H1 (cell line): Measurements from ENCODE around the gene COL6A1. TPM values are rescaled to one million over a fixed set of nuclear protein-coding genes. Genes with fewer than 3 reads are reported as not detected.

ENCODE experiments used
- CTCF ChIA-PET: fragments of 300-600 bp; sonication (Branson Sonifier 250); formaldehyde crosslinking; loops from one replicate; lab custom pipeline; 2021; ENCODE audit not compliant: partially characterized antibody; lab: Charles Lee
- POLR2A ChIA-PET: fragments of 300-600 bp; sonication (Branson Sonifier 250); formaldehyde crosslinking; loops from one replicate; lab custom pipeline; 2021; ENCODE audit warnings: inconsistent platforms; ENCODE audit not compliant: partially characterized antibody; lab: Charles Lee
- DNase-seq, 2 experiments: peaks; one replicate each; pipeline versions ENCODE4 v3.0.0 to v3.0.0-alpha.2; 2010 to 2022; ENCODE audit warnings: low spot score in 2 of 2, low read depth in 1 of 2, mixed read lengths in 1 of 2
- FAIRE-seq: peaks from 2 replicates; lab custom pipeline; 2011; peaks lifted over from hg19 to GRCh38; lab: Jason Lieb, UNC
- H2AFZ ChIP-seq: 2 replicates; pipeline ENCODE4 v1.8.1; 2012; ENCODE audit warnings: low read length, inconsistent platforms
- H2AK5ac ChIP-seq: 2 replicates; pipeline ENCODE4 v1.6.1; 2013; ENCODE audit warnings: low read depth, low read length
- H2BK120ac ChIP-seq: replicated peaks from 2 replicates; pipeline ENCODE3; 2013; ENCODE audit warnings: low read depth, low read length, inconsistent platforms
- H2BK12ac ChIP-seq: 2 replicates; pipeline ENCODE4 v1.6.1; 2013; ENCODE audit warnings: low read depth, low read length
- H2BK15ac ChIP-seq: 2 replicates; pipeline ENCODE4 v1.6.1; 2013; ENCODE audit warnings: low read length
- H2BK20ac ChIP-seq: 2 replicates; pipeline ENCODE4 v1.6.1; 2013; ENCODE audit warnings: low read length
- H2BK5ac ChIP-seq: 2 replicates; pipeline ENCODE4 v1.6.1; 2013; ENCODE audit warnings: low read depth, low read length
- H3K14ac ChIP-seq: 2 replicates; pipeline ENCODE4 v1.6.1; 2013; ENCODE audit warnings: inconsistent platforms; ENCODE audit not compliant: insufficient read length
- H3K18ac ChIP-seq: 2 replicates; pipeline ENCODE4 v1.6.1; 2013; ENCODE audit warnings: low read length; ENCODE audit errors: extremely low read depth
- H3K23ac ChIP-seq: 2 replicates; pipeline ENCODE4 v1.6.1; 2013; ENCODE audit warnings: inconsistent platforms; ENCODE audit not compliant: insufficient read length
- H3K23me2 ChIP-seq: 2 replicates; pipeline ENCODE4 v1.6.1; 2013; ENCODE audit warnings: low read depth, low read length
- H3K27ac ChIP-seq: 2 replicates; pipeline ENCODE4 v1.6.1; 2011; ENCODE audit warnings: low read depth, low read length, inconsistent platforms
- H3K27me3 ChIP-seq, 4 experiments: replicated peaks in 1 of 4; 1 replicate in 1 of 4; 2 replicates in 3 of 4; pipeline versions ENCODE4 v1.6.1 to v1.8.1; 2011 to 2013; ENCODE audit warnings: low read length in 3 of 4, mild to moderate bottlenecking in 3 of 4, inconsistent platforms in 2 of 4, mixed read lengths in 2 of 4, moderate library complexity in 1 of 4; ENCODE audit not compliant: control insufficient read depth in 3 of 4, insufficient read depth in 3 of 4; ENCODE audit errors: extremely low read depth in 1 of 4
- H3K36me3 ChIP-seq, 4 experiments: 2 replicates each; pipeline versions ENCODE4 v1.6.1 to v1.8.1; 2011 to 2013; ENCODE audit warnings: mild to moderate bottlenecking in 4 of 4, low read length in 3 of 4, moderate library complexity in 2 of 4, control low read depth in 1 of 4, inconsistent platforms in 1 of 4; ENCODE audit not compliant: insufficient read depth in 4 of 4, control insufficient read depth in 2 of 4
- H3K4ac ChIP-seq: replicated peaks from 2 replicates; pipeline ENCODE3; 2013; ENCODE audit warnings: low read length, low read depth, mixed read lengths, inconsistent platforms; ENCODE audit not compliant: insufficient read length
- H3K4me1 ChIP-seq, 4 experiments: replicated peaks in 1 of 4; 1 replicate in 1 of 4; 2 replicates in 3 of 4; pipeline versions ENCODE4 v1.6.1 to v1.8.1; 2011 to 2013; ENCODE audit warnings: low read length in 3 of 4, inconsistent platforms in 2 of 4, mixed read lengths in 1 of 4; ENCODE audit not compliant: insufficient read depth in 4 of 4, control insufficient read depth in 3 of 4
- H3K4me2 ChIP-seq, 2 experiments: 2 replicates each; pipeline versions ENCODE4 v1.6.1 to v1.8.1; 2011 to 2013; ENCODE audit warnings: low read depth in 2 of 2, low read length in 2 of 2, control low read depth in 1 of 2, inconsistent platforms in 1 of 2, mild to moderate bottlenecking in 1 of 2; ENCODE audit not compliant: insufficient read depth in 1 of 2
- H3K4me3 ChIP-seq, 4 experiments: fragments of 200-600, 300-600 bp in 1 of 4; sonication (generic), shearing (Covaris generic), sonication (Bioruptor Twin) in 1 of 4; 2 replicates each; pipeline versions ENCODE4 v1.5.1 to v1.8.1; 2011 to 2016; ENCODE audit warnings: low read length in 4 of 4, low read depth in 3 of 4, control low read depth in 2 of 4, inconsistent platforms in 2 of 4, mild to moderate bottlenecking in 2 of 4, mixed read lengths in 1 of 4, moderate library complexity in 1 of 4; ENCODE audit not compliant: insufficient read depth in 2 of 4; ENCODE audit errors: extremely low read depth in 1 of 4
- H3K56ac ChIP-seq: replicated peaks from 2 replicates; pipeline ENCODE3; 2013; ENCODE audit warnings: low read depth, mild to moderate bottlenecking, mixed read lengths, low read length, inconsistent platforms; ENCODE audit not compliant: insufficient read length
- H3K79me1 ChIP-seq: 2 replicates; pipeline ENCODE4 v1.6.1; 2013; ENCODE audit warnings: low read depth, low read length, control low read depth
- H3K79me2 ChIP-seq, 2 experiments: 2 replicates each; pipeline versions ENCODE4 v1.6.1 to v1.8.1; 2012 to 2013; ENCODE audit warnings: low read length in 2 of 2, mild to moderate bottlenecking in 2 of 2, inconsistent platforms in 1 of 2; ENCODE audit not compliant: insufficient read depth in 2 of 2, control insufficient read depth in 1 of 2
- H3K9ac ChIP-seq, 4 experiments: replicated peaks in 1 of 4; 1 replicate in 1 of 4; 2 replicates in 3 of 4; pipeline versions ENCODE4 v1.6.1 to v1.8.1; 2011 to 2013; ENCODE audit warnings: low read depth in 3 of 4, low read length in 3 of 4, control low read depth in 2 of 4, mild to moderate bottlenecking in 2 of 4, moderate library complexity in 2 of 4, inconsistent platforms in 1 of 4; ENCODE audit errors: extremely low read depth in 1 of 4
- H3K9me3 ChIP-seq, 2 experiments: 2 replicates each; pipeline versions ENCODE4 v1.6.1 to v1.8.1; 2012 to 2013; ENCODE audit warnings: mild to moderate bottlenecking in 2 of 2, moderate library complexity in 2 of 2, control low read depth in 1 of 2, inconsistent platforms in 1 of 2, low read depth in 1 of 2, low read length in 1 of 2, mixed read lengths in 1 of 2; ENCODE audit not compliant: insufficient read depth in 2 of 2
- H4K20me1 ChIP-seq, 2 experiments: replicated peaks in 1 of 2; 2 replicates each; pipeline versions ENCODE3 to v1.8.1; 2011 to 2013; ENCODE audit warnings: inconsistent platforms in 2 of 2, low read length in 2 of 2, mild to moderate bottlenecking in 1 of 2; ENCODE audit not compliant: insufficient read depth in 2 of 2, control insufficient read depth in 1 of 2
- H4K5ac ChIP-seq: 2 replicates; pipeline ENCODE4 v1.6.1; 2013; ENCODE audit warnings: low read length, low read depth, mixed read lengths, inconsistent platforms; ENCODE audit not compliant: insufficient read length
- H4K8ac ChIP-seq: 2 replicates; pipeline ENCODE4 v1.8.0; 2013; ENCODE audit warnings: mild to moderate bottlenecking, moderate library complexity, low read length, inconsistent platforms; ENCODE audit not compliant: insufficient read depth; ENCODE audit errors: extremely low read depth
- H4K91ac ChIP-seq: replicated peaks from 2 replicates; pipeline ENCODE3; 2013; ENCODE audit warnings: low read length, mixed read lengths, inconsistent platforms; ENCODE audit not compliant: insufficient read length
- CHD2 ChIP-seq: IDR thresholded peaks from 2 replicates; pipeline ENCODE4 v1.6.1; 2012; ENCODE audit warnings: low read length, improper control_type of control experiment
- WGBS, 2 experiments: shearing (Covaris generic) in 1 of 2; methylation state at CpG; one replicate each; pipeline versions ENCODE4 v1.1.6 to v1.1.7; 2013 to 2015; ENCODE audit warnings: low lambda C conversion rate in 2 of 2, mixed read lengths in 2 of 2, inconsistent platforms in 1 of 2, low coverage in 1 of 2, missing lambda C conversion rate in 1 of 2; ENCODE audit not compliant: insufficient replicate concordance in 2 of 2, insufficient coverage in 1 of 2, insufficient read length in 1 of 2; ENCODE audit errors: extremely low coverage in 1 of 2, missing lambda C conversion rate in 1 of 2; 5-methylcytosine and 5-hydroxymethylcytosine counted together
- polyA plus RNA-seq, 7 experiments: library from polyadenylated mRNA; depleted of rRNA in 3 of 7; stranded (reverse) in 5 of 7; unstranded in 2 of 7; fragments of >200 nt in 5 of 7; fragments of 200-250 nt in 2 of 7; gene quantifications; 1 replicate in 5 of 7; 2 replicates in 1 of 7; 4 replicates in 1 of 7; pipeline versions ENCODE4 v1.2.1 to v1.2.3, GENCODE V29; 2011 to 2013; ENCODE audit warnings: missing spikeins in 2 of 7, mixed read lengths in 2 of 7
- total RNA-seq: library from RNA; stranded (reverse); fragmentation: NEBNext Ultra II Directional; extraction: Animal tissue kit (Norgen Biotek cat#: 25700); gene quantifications from 2 replicates; pipeline ENCODE4 v1.2.1, GENCODE V29; 2021

COL6A1 gene
- total and polyA plus RNA-seq, 2 of the 8 experiments (the other 6 are each of a cell fraction or from before 2014, with no cell fraction given): 100 to 115 TPM

GRCh38 chr21:45992301-45993209, 11.0 kb downstream of the COL6A1 start:
- DNase-seq (no peak), FAIRE-seq (no peak)
- Histone ChIP-seq H2BK15ac (no peak overlapping the region), H4K91ac (no peak overlapping the region), H3K79me2 (no peaks in the 10 kb centered on the region), H3K9ac (no peak overlapping the region), H3K27me3 (no peaks in the 10 kb centered on the region), H4K20me1 (peaks cover 0 to 8% of the 10 kb centered on the region in 2 experiments), H3K23ac (no peak overlapping the region), H3K4ac (no peak overlapping the region), H3K36me3 (peaks cover 4 to 47% (median 8%) of the 10 kb centered on the region in 4 experiments; a peak in 4 of 8 replicates), H3K79me1 (no peaks in the 10 kb centered on the region), H3K23me2 (no peaks in the 10 kb centered on the region), H3K4me2 (no peak overlapping the region), H3K27ac (no peak overlapping the region), H2AFZ (no peak overlapping the region), H3K4me3 (no peak overlapping the region), H2AK5ac (no peak overlapping the region), H4K5ac (no peak overlapping the region), H3K18ac (no peak overlapping the region), H3K9me3 (no peaks in the 10 kb centered on the region), H2BK20ac (no peak overlapping the region), H2BK120ac (no peak overlapping the region), H3K4me1 (no peaks in the 10 kb centered on the region), H3K56ac (no peak overlapping the region), H3K14ac (no peak overlapping the region), H2BK12ac (no peak overlapping the region), H2BK5ac (no peak overlapping the region), H4K8ac (no peak overlapping the region)
- ChIA-PET POLR2A (interaction anchor here (1.6 kb wide), 1 partner anchor 17 kb away, joined by 5 read pairs; no protein-coding TSS in a partner anchor), CTCF (interaction anchor here (1.1 to 1.6 kb wide), 3 partner anchors 11 to 138 kb away, joined by 3 to 6 read pairs (median 3); partner anchors contain the start of gene COL6A1)
- no peak for TF ChIP-seq CHD2
- WGBS, 2 experiments: 95% methylated on average over 22 of the region's 32 CpGs; no CpG with 5 or more reads in 1 of the 2 experiments
